DMS114 treated with DMSO at 0.1 percent for 48 hours (cell line): ENCODE measurements around the gene SNCA.

Source experiments
- DNase-seq: peaks from one replicate; lab custom pipeline; 2025; ENCODE audit not compliant: unreplicated experiment; lab: John Stamatoyannopoulos, UW

The SNCA gene

GRCh38 chr4:89712827-89713226 is 124.1 kb downstream of the SNCA start:
- DNase-seq = no peak

DNA sequence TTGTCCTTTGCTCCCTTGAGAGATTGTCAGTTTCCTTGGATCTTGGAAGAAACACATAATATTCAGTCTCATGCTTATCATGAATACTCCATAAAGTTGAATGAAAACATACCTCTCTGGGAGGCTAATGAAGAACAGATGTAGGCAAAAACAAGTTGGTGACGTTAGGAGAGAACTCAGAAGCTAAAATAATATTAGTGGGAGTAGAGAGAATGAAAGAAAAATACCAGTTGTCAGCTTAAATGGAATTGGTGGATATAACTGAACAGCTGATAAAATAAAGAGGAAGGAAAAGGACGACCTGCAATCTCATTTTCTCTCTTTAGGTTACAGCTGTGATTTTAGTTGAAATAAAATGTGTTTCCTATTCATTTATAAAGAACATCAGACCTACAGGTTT is 124.8 kb downstream of the SNCA start:
- no peak for DNase-seq

DNA sequence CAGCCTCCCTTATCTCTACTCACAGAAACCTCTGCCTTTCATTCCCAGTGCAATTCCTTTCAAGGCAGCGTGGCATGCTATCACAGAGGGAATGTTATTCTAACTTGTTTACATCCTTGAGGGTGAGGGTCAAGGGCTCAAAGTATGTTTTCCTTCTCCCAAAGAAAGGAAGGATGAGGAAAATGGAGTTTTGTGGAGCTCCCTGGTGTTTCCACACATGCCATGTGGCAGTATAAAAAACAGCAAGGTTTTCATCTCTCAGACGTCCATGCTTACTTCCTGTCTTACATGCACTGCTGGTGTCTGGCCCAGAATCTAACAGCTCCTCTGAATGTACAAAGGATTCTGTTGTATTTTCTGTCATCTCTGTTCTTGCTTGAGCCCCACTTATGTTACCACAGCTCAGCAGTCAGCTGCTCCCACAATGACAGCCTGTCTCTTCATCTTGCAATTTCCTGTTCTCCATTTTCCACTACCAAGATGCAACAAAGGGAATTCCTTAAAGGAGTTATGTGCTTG is 128.0 kb downstream of the SNCA start:
- no peak for DNase-seq

DNA sequence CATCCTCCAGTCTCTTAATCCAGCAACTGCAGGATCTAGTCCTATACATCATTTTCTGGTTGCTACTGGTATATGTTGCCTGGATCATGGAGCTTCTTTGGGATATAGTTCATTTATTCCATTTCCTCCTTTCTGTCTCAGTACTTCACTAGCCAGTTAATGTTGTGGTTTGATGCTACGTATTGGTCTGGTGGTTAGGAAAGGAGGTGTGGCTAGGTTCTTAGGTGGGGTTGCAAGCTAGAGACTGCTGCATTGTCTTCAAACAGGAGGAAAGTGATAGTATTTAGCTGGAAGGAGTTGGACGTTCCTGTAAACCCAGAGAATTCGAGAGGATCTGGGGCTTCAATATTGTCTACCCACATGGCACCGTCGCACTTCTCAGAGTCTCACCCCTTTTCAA is 129.5 kb downstream of the SNCA start:
- DNase-seq = no peak

GRCh38 chr4:89704651-89705395 is 132.1 kb downstream of the SNCA start:
- DNase-seq = no peak

GRCh38 chr4:89703829-89704590 is 133.0 kb downstream of the SNCA start:
- no peak for DNase-seq

DNA sequence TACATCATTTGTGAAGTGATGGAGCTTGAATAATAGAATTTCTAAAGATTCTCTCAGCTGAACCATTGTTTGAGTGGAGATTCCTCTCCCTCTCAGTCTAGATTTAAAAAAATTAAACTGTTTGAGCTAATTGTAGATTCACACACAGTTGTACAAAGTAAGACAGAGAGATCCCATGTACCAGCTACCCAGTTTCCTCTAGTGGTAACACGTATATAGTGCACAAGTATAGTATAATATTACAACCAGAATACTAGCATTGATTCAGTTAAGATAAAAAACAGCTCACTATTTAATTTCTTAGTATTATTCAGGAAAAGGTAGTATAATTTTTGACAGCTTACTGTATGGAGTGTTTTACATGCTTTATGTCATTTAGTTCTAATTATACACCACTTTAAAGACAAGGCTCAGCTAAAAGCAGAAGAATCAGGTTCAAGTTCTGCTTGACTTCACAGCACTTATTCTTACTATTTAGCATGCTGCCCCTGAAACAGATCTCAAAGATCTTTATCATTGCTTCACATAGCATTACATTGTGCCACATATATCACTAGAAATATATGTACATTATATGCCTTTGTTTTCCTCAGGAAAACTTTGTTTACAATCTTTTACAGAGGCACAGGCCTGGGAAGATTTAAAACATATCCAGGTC is 136.1 kb downstream of the SNCA start:
- DNase-seq = no peak

DNA sequence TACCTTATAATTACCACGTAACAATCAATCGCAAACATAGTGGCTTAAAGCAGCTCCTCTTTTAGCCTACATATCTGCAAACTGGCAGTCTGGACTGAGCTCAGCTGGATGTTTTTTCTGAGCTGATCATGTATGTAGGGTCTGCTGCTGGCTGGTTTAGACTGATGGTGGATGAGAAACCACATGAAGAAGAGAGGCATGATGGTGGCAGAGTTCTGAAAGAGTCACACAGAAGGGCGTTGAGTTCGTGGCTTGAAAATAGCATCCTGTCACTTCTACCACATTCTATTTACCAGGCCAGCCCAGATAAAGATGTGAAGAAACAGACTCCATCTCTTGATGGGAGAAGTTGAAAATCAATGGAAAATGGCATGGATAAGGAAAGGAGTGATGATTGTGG is 151.3 kb downstream of the SNCA start:
- no peak for DNase-seq

DNA sequence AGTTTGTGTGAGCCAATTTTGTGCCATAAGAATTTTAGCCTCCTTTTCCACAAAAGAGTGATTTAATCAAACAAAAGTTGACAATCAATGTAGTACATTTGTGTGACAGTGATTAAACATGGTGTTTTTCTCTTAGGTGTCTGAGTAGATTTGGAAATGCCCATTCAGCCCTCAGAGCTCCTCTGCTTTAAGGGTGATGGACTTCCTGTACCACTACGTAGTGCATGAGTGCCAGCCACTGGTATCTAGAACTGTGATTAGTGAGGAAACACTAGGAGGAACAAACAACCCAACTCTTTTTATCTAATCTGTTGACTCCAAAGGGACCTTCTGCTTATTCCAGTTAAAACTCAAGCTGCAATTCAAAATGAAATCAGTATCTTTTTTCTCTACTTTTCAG is 151.7 kb downstream of the SNCA start:
- DNase-seq = no peak

DNA sequence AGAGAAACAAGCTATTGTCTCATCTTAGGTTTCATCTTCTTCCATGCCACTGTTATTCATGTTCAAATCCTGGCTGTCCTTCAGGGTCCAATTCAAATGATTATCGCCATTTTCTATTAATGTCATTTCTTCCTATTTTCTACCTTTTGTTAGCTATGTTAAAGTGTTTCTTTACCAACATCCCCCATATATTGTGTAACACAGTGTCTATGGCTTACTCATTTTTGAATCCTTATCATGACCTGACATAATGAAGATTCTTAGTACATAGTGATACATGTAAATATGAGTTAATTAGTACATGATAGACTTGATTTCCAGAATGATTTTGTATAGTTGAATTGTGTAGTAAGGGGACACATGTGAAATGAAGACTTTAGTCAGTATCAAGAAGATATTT is 152.4 kb downstream of the SNCA start:
- no peak for DNase-seq

DNA sequence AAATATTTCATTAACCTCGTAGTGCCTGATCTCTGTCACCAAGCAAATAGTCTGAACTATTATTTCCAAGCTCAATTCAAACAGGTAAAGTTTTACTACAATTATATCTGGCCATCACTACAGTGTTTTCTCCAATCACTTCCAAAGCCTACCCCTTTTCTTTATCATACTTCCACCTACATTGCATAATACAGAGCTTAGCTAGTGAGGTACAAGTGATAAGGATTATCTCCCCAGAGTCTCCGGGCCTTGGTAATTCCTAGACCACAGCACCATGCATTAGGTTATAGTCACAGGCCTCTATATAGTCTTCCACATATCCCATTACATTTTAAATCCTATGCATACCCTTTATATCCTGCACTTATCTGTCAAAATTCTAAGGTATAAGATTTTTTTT is 154.2 kb downstream of the SNCA start:
- DNase-seq = no peak

DNA sequence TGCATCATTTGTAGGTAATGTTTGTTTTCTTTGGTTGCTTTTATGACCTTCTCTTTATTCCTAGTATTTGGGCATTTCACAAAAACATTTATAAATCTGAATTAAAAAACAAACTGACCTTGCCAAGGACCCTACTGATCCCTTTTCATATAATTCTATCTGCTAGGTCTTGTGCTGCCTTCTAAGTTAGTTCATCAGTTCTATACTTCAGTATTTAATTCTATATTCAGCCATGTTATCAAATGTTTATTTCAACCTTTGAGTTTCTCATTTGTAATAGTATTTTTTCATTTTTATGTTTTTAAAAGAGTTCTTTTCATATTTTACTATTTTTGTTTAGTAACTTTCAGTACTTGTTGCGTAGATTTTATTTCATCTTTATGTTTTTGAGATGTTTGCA is 155.3 kb downstream of the SNCA start:
- no peak for DNase-seq

DNA sequence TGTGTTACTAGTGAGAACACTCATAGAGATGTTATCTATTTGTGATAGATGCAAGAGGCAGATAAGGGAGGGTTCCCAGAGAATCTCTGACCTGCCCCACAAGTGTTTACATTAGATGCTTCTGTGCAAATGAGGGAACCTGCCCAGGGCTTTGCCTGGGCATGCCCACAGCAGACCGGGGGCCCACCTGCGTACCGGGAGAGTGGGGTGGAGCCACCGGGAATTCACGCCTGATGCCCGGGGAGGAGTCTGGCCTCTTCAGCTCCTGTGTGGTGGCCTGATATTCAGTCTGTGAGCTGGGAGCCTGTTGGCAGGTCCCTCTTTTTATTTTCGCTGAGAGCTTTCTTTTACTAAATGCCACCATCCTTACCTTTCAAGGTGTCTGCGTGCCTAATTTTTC is 155.7 kb downstream of the SNCA start:
- DNase-seq = no peak

GRCh38 chr4:89674876-89675459 is 162.0 kb downstream of the SNCA start:
- DNase-seq = no peak
